GM20000 (cell line): ENCODE results near the gene KREMEN2.
"Not testable (repeated sequence)": the region's sequence is repeated elsewhere in the genome, so short reads cannot be mapped to it uniquely, and the experiment has no call there.

Experiments used
- DNase-seq: peaks from one replicate; pipeline ENCODE4 v3.0.0; 2012; ENCODE audit warnings: low spot score
- CTCF ChIP-seq: IDR thresholded peaks from 2 replicates; pipeline ENCODE4 v1.5.1; 2012; ENCODE audit warnings: mild to moderate bottlenecking, control low read depth; ENCODE audit errors: extremely low read depth, missing control alignments

Gene KREMEN2

GRCh38 chr16:2926650-2926999 is 37.5 kb upstream of the KREMEN2 start:
- TF ChIP-seq CTCF = no peak
- DNase-seq = no peak

GRCh38 chr16:2927010-2927646 is 36.9 kb upstream of the KREMEN2 start:
- peak; percentile 88 for DNase-seq
- TF ChIP-seq CTCF = peak; percentile 96

- DNase-seq = not testable (repeated sequence)
Measured at GRCh38 chr16:2928151-2928550, 35.9 kb upstream of the KREMEN2 start.

- no peak for TF ChIP-seq CTCF
- peak; percentile 22 for DNase-seq
Measured at GRCh38 chr16:2928796-2929195, 35.3 kb upstream of the KREMEN2 start.

GRCh38 chr16:2929693-2930092 is 34.4 kb upstream of the KREMEN2 start:
- TF ChIP-seq CTCF = no peak
- DNase-seq = peak; percentile 7

- TF ChIP-seq CTCF = no peak
- DNase-seq = peak; percentile 4
Measured at GRCh38 chr16:2930236-2930635, 33.8 kb upstream of the KREMEN2 start.

GRCh38 chr16:2931231-2931914 is 32.7 kb upstream of the KREMEN2 start:
- not testable (repeated sequence) for DNase-seq

- TF ChIP-seq CTCF = no peak
- no peak for DNase-seq
Measured at GRCh38 chr16:2933136-2933535, 30.9 kb upstream of the KREMEN2 start.
